Erythroblast (primary cell): ENCODE data around the gene NADK.

Experiments used
- GATA1 ChIP-seq: IDR thresholded peaks from 2 replicates; pipeline ENCODE4 v1.6.1; 2011; ENCODE audit warnings: low read depth, mild to moderate bottlenecking, control low read depth, low read length, moderate library complexity
- POLR2A ChIP-seq: IDR thresholded peaks from 2 replicates; pipeline ENCODE4 v1.6.1; 2011; ENCODE audit warnings: mild to moderate bottlenecking, low read length

DNA sequence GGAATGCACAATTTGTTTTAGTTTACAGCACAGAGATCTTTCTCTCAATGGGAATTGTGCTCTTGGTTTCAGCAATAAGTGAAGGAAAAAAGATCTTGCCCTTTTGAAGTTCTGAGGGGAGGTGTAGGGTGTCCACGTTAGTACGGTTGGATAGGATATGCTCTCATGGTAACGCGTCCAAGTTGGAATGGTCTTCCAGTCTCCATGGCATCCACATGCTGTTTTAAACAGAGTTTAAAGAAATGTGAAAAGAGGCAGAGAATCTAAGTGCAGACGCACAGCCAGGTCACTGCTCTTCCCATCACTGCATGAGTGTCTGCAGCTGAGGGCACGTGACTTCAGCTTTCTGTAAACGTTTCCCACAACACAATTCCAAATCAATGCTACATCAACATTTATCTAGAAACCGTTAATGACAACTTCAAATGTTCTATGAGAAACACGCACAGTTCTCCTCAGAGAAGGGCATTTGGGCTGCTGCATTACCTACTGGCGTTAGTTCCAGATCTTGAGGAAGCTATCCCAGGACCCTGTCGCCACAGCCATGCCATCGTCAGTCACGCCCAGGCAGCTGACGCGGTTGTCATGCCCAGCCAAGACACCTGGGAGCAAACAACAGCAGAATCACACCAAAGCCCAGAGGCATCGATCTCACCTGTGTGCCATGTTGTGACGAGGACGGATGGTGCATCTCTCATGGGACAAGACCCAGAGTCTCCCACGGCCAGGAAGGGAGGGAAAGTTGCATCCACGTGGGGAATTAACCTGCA, 8.8 kb upstream of the NADK start:
- TF ChIP-seq POLR2A (no peak), GATA1 (no peak)
